ENCODE results near the gene CDH15. TPM values are rescaled to one million over a fixed set of nuclear protein-coding genes. Genes with fewer than 3 reads are reported as not detected.

The CDH15 gene
- total RNA-seq, 1 experiment from 2014 or later: 0.46 TPM

- TF ChIP-seq MLX (CRISPR knock-in tag; IDR thresholded peaks at IDR 0.05): no peak
- TF ChIP-seq OVOL2 (CRISPR knock-in tag; IDR thresholded peaks at IDR 0.05; ENCODE audit: borderline replicate concordance): no peak
- no peak for TF ChIP-seq ZNF121 (CRISPR knock-in tag; IDR thresholded peaks at IDR 0.05)
- TF ChIP-seq ATF2 (CRISPR knock-in tag; IDR thresholded peaks at IDR 0.05; ENCODE audit: borderline replicate concordance, low read depth): no peak
- TF ChIP-seq GRHL2 (CRISPR knock-in tag; IDR thresholded peaks at IDR 0.05; ENCODE audit: insufficient replicate concordance, severe bottlenecking): no peak
- TF ChIP-seq TEAD1 (CRISPR knock-in tag; IDR thresholded peaks at IDR 0.05): no peak
- no peak for TF ChIP-seq ZNF416 (CRISPR knock-in tag; IDR thresholded peaks at IDR 0.05)
- TF ChIP-seq ATF1 (CRISPR knock-in tag; IDR thresholded peaks at IDR 0.05): no peak
These were observed 48.3 kb upstream of the CDH15 start (continued) for GRCh38 chr16:89123001-89123830.

GRCh38 chr16:89123831-89124100, 47.8 kb upstream of the CDH15 start:
- H3K9me3 Mint-ChIP-seq: peaks cover 12% of the 10 kb centered on the region
- POLR2A ChIA-PET: no interaction called here
- no peak overlapping the region for H3K4me3 Mint-ChIP-seq
- no peaks in the 10 kb centered on the region for H3K27me3 Mint-ChIP-seq (ENCODE audit: low read depth)
- H3K36me3 Mint-ChIP-seq: peaks cover 44% of the 10 kb centered on the region
- CTCF ChIA-PET: no interaction called here
- no peak for ATAC-seq
- H3K4me1 Mint-ChIP-seq: no peaks in the 10 kb centered on the region
- H3K27ac Mint-ChIP-seq: peak overlapping the region; percentile 54; the same call in 1 of the 2 replicates
- no peak for DNase-seq (ENCODE audit: low spot score)
- no peak for TF ChIP-seq AFF4 (CRISPR knock-in tag; IDR thresholded peaks at IDR 0.05; ENCODE audit: borderline replicate concordance)
- TF ChIP-seq ZSCAN18 (CRISPR knock-in tag; IDR thresholded peaks at IDR 0.05): no peak
- TF ChIP-seq PRRX2 (CRISPR knock-in tag; IDR thresholded peaks at IDR 0.05): no peak
- no peak for TF ChIP-seq GABPB1 (CRISPR knock-in tag; IDR thresholded peaks at IDR 0.05)
- TF ChIP-seq GRHL2 (CRISPR knock-in tag; IDR thresholded peaks at IDR 0.05; ENCODE audit: insufficient replicate concordance, severe bottlenecking): no peak
- no peak for TF ChIP-seq ZNF121 (CRISPR knock-in tag; IDR thresholded peaks at IDR 0.05)
- no peak for TF ChIP-seq ATF2 (CRISPR knock-in tag; IDR thresholded peaks at IDR 0.05; ENCODE audit: borderline replicate concordance, low read depth)
- no peak for TF ChIP-seq FOXP1 (CRISPR knock-in tag; IDR thresholded peaks at IDR 0.05; ENCODE audit: borderline replicate concordance)
- TF ChIP-seq ATF3 (CRISPR knock-in tag; conservative IDR thresholded peaks at IDR 0.05): no peak
- no peak for TF ChIP-seq STAT6 (CRISPR knock-in tag; conservative IDR thresholded peaks at IDR 0.05; ENCODE audit: low read depth)
- no peak for TF ChIP-seq IRF1 (CRISPR knock-in tag; IDR thresholded peaks at IDR 0.05)
- TF ChIP-seq USF2 (CRISPR knock-in tag; IDR thresholded peaks at IDR 0.05): no peak
- no peak for TF ChIP-seq JUN (CRISPR knock-in tag; IDR thresholded peaks at IDR 0.05)
- no peak for TF ChIP-seq EMX1 (CRISPR knock-in tag; IDR thresholded peaks at IDR 0.05)
- TF ChIP-seq NFE2L1 (CRISPR knock-in tag; IDR thresholded peaks at IDR 0.05): no peak

Data from WTC11 (cell line).